Muscle of arm (tissue), 12 donors: ENCODE measurements around the gene FLNB. TPM values are rescaled to one million over a fixed set of nuclear protein-coding genes. Genes with fewer than 3 reads are reported as not detected.

ENCODE experiments used
- DNase-seq: peaks from one replicate; pipeline ENCODE4 v3.0.0-alpha.2; 2013
- polyA plus RNA-seq, 12 donors: library from polyadenylated mRNA; unstranded; fragments of 120-200 nt; gene quantifications; one replicate each; pipeline ENCODE4 v1.2.1, GENCODE V29; 2013; ENCODE audit not compliant: insufficient read length in 12 of 12

The FLNB gene
- polyA plus RNA-seq, 12 donors: 44.4 to 120 (median 54.9) TPM; not detected in 1

GRCh38 chr3:58009026-58009748 is 965 bp downstream of the FLNB start:
- no peak for DNase-seq

- DNase-seq: no peak
Measured at GRCh38 chr3:58009749-58010535, 1.7 kb downstream of the FLNB start.

- DNase-seq: no peak
Measured at GRCh38 chr3:58010562-58010961, 2.3 kb downstream of the FLNB start.

- DNase-seq: no peak
Measured at GRCh38 chr3:58011580-58011979, 3.4 kb downstream of the FLNB start.

GRCh38 chr3:58012302-58012701 is 4.1 kb downstream of the FLNB start:
- DNase-seq: no peak

GRCh38 chr3:58013099-58013498 is 4.9 kb downstream of the FLNB start:
- no peak for DNase-seq

- DNase-seq: peak; percentile 70
Measured at GRCh38 chr3:58013973-58014649, 5.9 kb downstream of the FLNB start.

- DNase-seq: no peak
Measured at GRCh38 chr3:58015520-58015915, 7.3 kb downstream of the FLNB start.

GRCh38 chr3:58016710-58017109 is 8.5 kb downstream of the FLNB start:
- no peak for DNase-seq

GRCh38 chr3:58018892-58019742 is 10.9 kb downstream of the FLNB start:
- DNase-seq: no peak

- no peak for DNase-seq
Measured at GRCh38 chr3:58020783-58021071, 12.5 kb downstream of the FLNB start.

- DNase-seq: no peak
Measured at GRCh38 chr3:58021072-58021959, 13.1 kb downstream of the FLNB start.

GRCh38 chr3:58021962-58022361 is 13.7 kb downstream of the FLNB start:
- DNase-seq: no peak

- DNase-seq: no peak
Measured at GRCh38 chr3:58022490-58022889, 14.3 kb downstream of the FLNB start.

- no peak for DNase-seq
Measured at GRCh38 chr3:58023531-58023930, 15.3 kb downstream of the FLNB start.

- DNase-seq: no peak
Measured at GRCh38 chr3:58025406-58025805, 17.2 kb downstream of the FLNB start.

GRCh38 chr3:58025837-58026569 is 17.8 kb downstream of the FLNB start:
- no peak for DNase-seq

- no peak for DNase-seq
Measured at GRCh38 chr3:58026598-58026997, 18.4 kb downstream of the FLNB start.

- no peak for DNase-seq
Measured at GRCh38 chr3:58027704-58028317, 19.6 kb downstream of the FLNB start.

- DNase-seq: no peak
Measured at GRCh38 chr3:58028902-58029301, 20.7 kb downstream of the FLNB start.
